HEK293T (cell line): ENCODE data around the gene YWHAH.
"Not testable (repeated sequence)": the region's sequence is repeated elsewhere in the genome, so short reads cannot be mapped to it uniquely, and the experiment has no call there.

ENCODE experiments used
- CTCF ChIA-PET: fragments of 350-600 bp; formaldehyde crosslinking; extraction: SDS; loops from one replicate; lab custom pipeline; 2021; ENCODE audit warnings: antibody characterized with exemption, inconsistent platforms; lab: Yijun Ruan, JAX
- POLR2A ChIA-PET: fragments of 350-600 bp; formaldehyde crosslinking; extraction: SDS; loops from one replicate; lab custom pipeline; 2020; ENCODE audit warnings: antibody characterized with exemption, inconsistent platforms; lab: Yijun Ruan, JAX
- DNase-seq: peaks from one replicate; pipeline ENCODE4 v3.0.0; 2012; ENCODE audit warnings: mixed read lengths; ENCODE audit errors: extremely low spot score
- ARNT ChIP-seq: fragments of 450-650 bp; IDR thresholded peaks from 2 replicates; pipeline ENCODE4 v1.6.1; 2017; ENCODE audit warnings: mild to moderate bottlenecking
- BHLHE40 ChIP-seq: fragments of 450-650 bp; IDR thresholded peaks from 2 replicates; pipeline ENCODE4 v1.6.1; 2016; ENCODE audit warnings: mild to moderate bottlenecking, moderate library complexity, borderline replicate concordance
- CTBP1 ChIP-seq: fragments of 450-650 bp; IDR thresholded peaks from 2 replicates; pipeline ENCODE4 v1.6.1; 2016; ENCODE audit warnings: borderline replicate concordance
- ELF4 ChIP-seq: fragments of 450-650 bp; IDR thresholded peaks from 2 replicates; pipeline ENCODE4 v1.6.1; 2017; ENCODE audit warnings: antibody characterized with exemption
- FOXA1 ChIP-seq: fragments of 450-650 bp; IDR thresholded peaks from 2 replicates; pipeline ENCODE4 v1.6.1; 2016; ENCODE audit warnings: mild to moderate bottlenecking
- FOXK2 ChIP-seq: fragments of 450-650 bp; IDR thresholded peaks from 2 replicates; pipeline ENCODE4 v1.6.1; 2016; ENCODE audit warnings: mild to moderate bottlenecking
- HDGF ChIP-seq: fragments of 450-650 bp; IDR thresholded peaks from 2 replicates; pipeline ENCODE4 v1.6.1; 2017; ENCODE audit warnings: antibody characterized with exemption, borderline replicate concordance
- L3MBTL2 ChIP-seq: fragments of 450-650 bp; conservative IDR thresholded peaks from 2 replicates; pipeline ENCODE4 v1.6.1; 2016; ENCODE audit warnings: mild to moderate bottlenecking
- LEF1 ChIP-seq: fragments of 450-650 bp; IDR thresholded peaks from 2 replicates; pipeline ENCODE4 v1.6.1; 2017; ENCODE audit warnings: mild to moderate bottlenecking, borderline replicate concordance
- NFRKB ChIP-seq: fragments of 450-650 bp; IDR thresholded peaks from 2 replicates; pipeline ENCODE4 v1.6.1; 2016; ENCODE audit warnings: mild to moderate bottlenecking, moderate library complexity
- PKNOX1 ChIP-seq: fragments of 450-650 bp; IDR thresholded peaks from 2 replicates; pipeline ENCODE4 v1.6.1; 2016
- SP1 ChIP-seq: fragments of 450-650 bp; IDR thresholded peaks from 2 replicates; pipeline ENCODE4 v1.6.1; 2017
- SUZ12 ChIP-seq: fragments of 450-650 bp; IDR thresholded peaks from 2 replicates; pipeline ENCODE4 v1.6.1; 2016; ENCODE audit warnings: mild to moderate bottlenecking
- TARDBP ChIP-seq: fragments of 450-650 bp; IDR thresholded peaks from 2 replicates; pipeline ENCODE4 v1.6.1; 2016
- ZNF384 ChIP-seq: fragments of 450-650 bp; IDR thresholded peaks from 2 replicates; pipeline ENCODE4 v1.6.1; 2016

YWHAH gene

DNA sequence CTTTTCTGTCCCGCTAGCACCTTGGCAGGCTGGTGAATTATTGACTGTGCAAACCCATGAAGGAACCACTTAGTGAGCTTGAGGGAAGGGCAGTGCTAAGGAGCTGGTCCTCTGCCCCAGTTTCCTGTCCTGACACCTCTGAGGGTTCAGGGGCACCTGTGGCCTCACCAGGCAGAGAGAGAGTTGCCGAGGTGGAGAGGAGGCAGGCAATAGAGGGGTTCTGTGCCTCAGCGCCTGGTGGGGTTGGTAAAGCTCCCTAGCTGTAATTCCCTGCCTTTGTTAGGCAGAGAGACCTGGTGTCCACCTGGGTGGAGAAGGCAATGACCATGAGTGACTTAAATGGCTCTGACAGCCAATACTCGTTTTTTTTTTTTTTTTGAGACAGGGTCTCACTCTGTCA, 36.3 kb downstream of the YWHAH start:
- TF ChIP-seq FOXA1, result no peak
- TF ChIP-seq LEF1, result no peak
- TF ChIP-seq NFRKB, result no peak
- TF ChIP-seq TARDBP, result no peak
- POLR2A ChIA-PET, result no interaction called here
- CTCF ChIA-PET, result interaction anchor here (0.6 to 1.7 kb wide), 3 partner anchors 10 to 154 kb away, joined by 3 to 4 read pairs (median 4); no protein-coding TSS in a partner anchor

DNA sequence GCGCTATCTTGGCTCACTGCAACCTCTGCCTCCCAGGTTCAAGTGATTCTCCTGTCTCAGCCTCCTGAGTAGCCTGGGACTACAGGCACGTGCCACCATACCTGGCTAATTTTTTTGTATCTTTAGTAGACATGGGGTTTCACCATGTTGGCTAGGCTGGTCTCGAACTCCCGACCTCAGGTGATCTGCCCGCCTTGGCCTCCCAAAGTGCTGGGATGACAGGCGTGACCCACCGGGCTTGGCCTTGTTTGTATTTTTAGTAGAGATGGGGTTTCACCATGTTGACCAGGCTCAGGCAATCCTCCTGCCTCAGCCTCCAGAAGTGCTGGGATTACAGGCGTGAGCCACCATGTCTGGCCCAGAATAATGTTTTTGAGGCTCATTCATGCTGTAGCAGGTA, 37.6 kb downstream of the YWHAH start:
- DNase-seq, POLR2A ChIA-PET, CTCF ChIA-PET: not testable (repeated sequence)

More for the DNA sequence above, 36.3 kb downstream of the YWHAH start:
- DNase-seq, result no peak

GRCh38 chr22:31983911-31984656, 39.7 kb downstream of the YWHAH start:
- ChIA-PET CTCF (interaction anchor here (0.7 to 1.1 kb wide), 6 partner anchors 11 to 409 kb away, joined by 3 to 4 read pairs (median 3); no protein-coding TSS in a partner anchor), POLR2A (no interaction called here)
- TF ChIP-seq PKNOX1, result no peak
- TF ChIP-seq L3MBTL2, result no peak
- TF ChIP-seq CTBP1, result no peak
- no peak for TF ChIP-seq SUZ12
- DNase-seq, result no peak

- TF ChIP-seq FOXA1 (no peak), SUZ12 (no peak), CTBP1 (no peak), BHLHE40 (no peak), HDGF (no peak), PKNOX1 (no peak), ARNT (no peak)
- DNase-seq, result no peak
- CTCF ChIA-PET, result no interaction called here
- POLR2A ChIA-PET, result no interaction called here
These were observed 42.9 kb downstream of the YWHAH start for GRCh38 chr22:31987218-31987617.

DNA sequence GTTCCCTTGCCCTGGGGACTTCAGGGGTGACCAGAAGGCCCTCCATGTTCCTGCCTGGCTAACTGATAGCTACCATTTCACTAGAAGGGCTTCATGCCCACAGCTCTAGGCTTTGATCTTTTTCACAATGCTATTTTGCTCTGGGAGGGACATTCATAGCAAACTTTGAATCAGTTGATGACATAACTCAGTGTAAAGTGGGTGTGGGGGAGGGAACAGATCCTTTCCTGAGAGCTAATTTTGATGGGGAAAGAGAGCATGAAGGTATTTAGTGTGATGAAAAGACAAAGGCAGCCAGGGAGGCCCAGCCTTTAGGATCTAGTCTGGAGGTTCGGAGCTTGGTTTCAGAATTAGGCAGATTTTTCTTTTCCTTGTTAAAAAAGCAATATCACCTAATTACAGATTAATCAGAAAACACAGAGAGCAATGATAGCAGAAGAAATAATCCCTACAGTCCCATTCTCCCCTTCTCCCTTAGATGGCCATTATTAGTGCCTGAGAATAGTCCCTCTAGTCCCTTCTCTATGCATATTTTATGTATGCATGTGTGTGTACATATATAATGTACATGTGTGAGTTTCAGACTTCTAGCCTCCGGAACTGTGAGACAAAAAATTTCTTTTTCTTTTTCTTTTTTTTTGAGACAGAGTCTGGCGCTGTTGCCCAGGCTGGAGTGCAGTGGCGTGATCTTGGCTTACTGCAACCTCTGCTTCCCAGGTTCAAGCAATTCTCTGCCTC, 46.9 kb downstream of the YWHAH start:
- ChIA-PET CTCF (interaction anchor here (1.0 to 2.2 kb wide), 2 partner anchors 14 to 21 kb away, joined by 3 to 9 read pairs; no protein-coding TSS in a partner anchor), POLR2A (no interaction called here)
- no peak for DNase-seq
- TF ChIP-seq ZNF384 (no peak), ELF4 (no peak), ARNT (no peak), BHLHE40 (no peak), L3MBTL2 (no peak), SP1 (no peak), FOXA1 (no peak)

DNA sequence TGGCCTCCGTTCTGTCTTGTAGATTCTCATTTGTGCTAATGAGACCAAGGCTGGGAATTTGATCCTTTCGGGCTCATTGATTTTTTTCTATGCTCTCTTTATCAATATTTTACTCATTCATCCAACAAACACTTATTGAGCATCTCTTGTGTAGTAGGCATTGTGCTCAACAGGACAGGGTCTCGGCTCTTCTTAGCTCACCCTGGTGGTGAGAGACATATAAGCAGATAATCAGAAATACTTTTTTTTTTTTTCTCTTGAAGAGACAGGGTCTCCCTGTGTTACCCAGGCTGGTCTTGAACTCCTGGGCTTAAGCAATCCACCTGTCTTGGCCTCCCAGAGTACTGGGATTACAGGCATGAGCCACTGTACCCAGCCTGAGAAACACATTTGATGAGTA, 50.7 kb downstream of the YWHAH start:
- peak; percentile 35 for DNase-seq
- TF ChIP-seq TARDBP (no peak), ZNF384 (peak; percentile 83)
- ChIA-PET CTCF (interaction anchor here (0.6 to 1.5 kb wide), 6 partner anchors 11 to 1113 kb away, joined by 3 to 5 read pairs (median 3); no protein-coding TSS in a partner anchor), POLR2A (interaction anchor here (1.2 kb wide), 1 partner anchor 25 kb away, joined by 4 read pairs; no protein-coding TSS in a partner anchor)

- POLR2A ChIA-PET, result no interaction called here
These were observed 51.5 kb downstream of the YWHAH start for GRCh38 chr22:31995807-31996206.

DNA sequence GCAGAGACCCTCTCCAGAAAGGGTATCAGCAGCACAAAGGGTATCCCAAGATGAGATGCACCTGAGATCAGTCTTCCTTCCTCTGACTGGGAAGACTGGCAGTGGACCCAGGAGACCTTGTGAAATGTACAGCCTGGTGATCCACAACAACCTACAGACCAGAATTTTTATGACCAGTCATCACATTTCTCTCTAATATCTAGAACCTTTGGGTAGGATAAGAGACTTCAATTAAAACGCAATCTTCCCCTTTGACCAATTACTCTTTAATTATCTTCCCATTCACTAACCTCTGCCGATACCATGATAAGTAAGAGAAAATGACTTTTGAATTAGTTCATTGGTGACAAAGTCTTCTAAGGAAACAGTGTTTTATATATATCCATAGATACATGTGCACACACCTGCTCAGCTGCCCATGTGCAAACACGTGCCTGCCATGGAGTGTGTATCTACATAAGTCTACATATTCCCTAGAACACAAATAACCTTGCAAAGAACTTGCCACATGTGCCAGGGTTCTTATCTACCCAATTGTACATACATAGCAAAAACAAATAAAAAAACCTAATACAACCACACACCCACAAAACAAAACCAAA, 54.5 kb downstream of the YWHAH start:
- DNase-seq, result no peak
- TF ChIP-seq FOXA1 (no peak), SUZ12 (no peak), NFRKB (no peak), HDGF (no peak), SP1 (no peak), BHLHE40 (no peak)
- POLR2A ChIA-PET, result no interaction called here
- CTCF ChIA-PET, result no interaction called here

More at GRCh38 chr22:31995807-31996206, 51.5 kb downstream of the YWHAH start:
- TF ChIP-seq FOXK2, result no peak
- TF ChIP-seq ELF4, result no peak
- no peak for TF ChIP-seq ARNT
- no peak for TF ChIP-seq SUZ12
- no peak for TF ChIP-seq SP1
- no peak for TF ChIP-seq CTBP1
- CTCF ChIA-PET, result no interaction called here
- no peak for DNase-seq
